Naive thymus-derived CD4-positive, alpha-beta T cell (primary cell): ENCODE measurements around the gene ALG12. TPM values are rescaled to one million over a fixed set of nuclear protein-coding genes. Genes with fewer than 3 reads are reported as not detected.
"Not testable (repeated sequence)": the region's sequence is repeated elsewhere in the genome, so short reads cannot be mapped to it uniquely, and the experiment has no call there.

Experiments used
- ATAC-seq: fragments of 150-1000 bp; cut with Tn5 transposase; 2 replicates; pipeline ENCODE4 v1.10.0; 2021; ENCODE audit warnings: mild to moderate bottlenecking, moderate library complexity
- CTCF ChIA-PET: fragments of 350-600 bp; sonication (Branson Sonifier 250); formaldehyde crosslinking; loops from one replicate; lab custom pipeline; 2021; ENCODE audit warnings: antibody characterized with exemption; lab: Charles Lee
- POLR2A ChIA-PET: fragments of 350-600 bp; sonication (Branson Sonifier 250); formaldehyde crosslinking; loops from one replicate; lab custom pipeline; 2021; ENCODE audit warnings: antibody characterized with exemption, inconsistent platforms; lab: Charles Lee
- DNase-seq, 9 donors: peaks; one replicate each; pipeline versions ENCODE4 v3.0.0 to v3.0.0-alpha.2; 2020 to 2022; ENCODE audit warnings: mixed read lengths in 1 of 9
- H3K27ac ChIP-seq: one replicate; pipeline ENCODE4 v1.7.0; 2013; ENCODE audit warnings: mild to moderate bottlenecking, low read depth, low read length, moderate library complexity
- H3K27me3 ChIP-seq, 2 donors: one replicate each; pipeline ENCODE4 v1.7.0; 2013; ENCODE audit warnings: low read length in 2 of 2, mild to moderate bottlenecking in 2 of 2, moderate library complexity in 2 of 2; ENCODE audit not compliant: control insufficient read depth in 2 of 2, insufficient read depth in 2 of 2
- H3K36me3 ChIP-seq, 3 experiments: 1 replicate in 2 of 3; 2 replicates in 1 of 3; pipeline ENCODE4 v1.7.0; 2013; ENCODE audit warnings: low read length in 3 of 3, mild to moderate bottlenecking in 3 of 3, moderate library complexity in 1 of 3; ENCODE audit not compliant: insufficient read depth in 3 of 3, control insufficient read depth in 2 of 3
- H3K4me1 ChIP-seq, 2 donors: one replicate each; pipeline ENCODE4 v1.7.0; 2013; ENCODE audit warnings: low read length in 2 of 2, mild to moderate bottlenecking in 2 of 2, moderate library complexity in 1 of 2; ENCODE audit not compliant: control insufficient read depth in 2 of 2, insufficient read depth in 2 of 2
- H3K4me3 ChIP-seq: 2 replicates; pipeline ENCODE4 v1.7.0; 2013; ENCODE audit warnings: mild to moderate bottlenecking, low read length
- H3K9me3 ChIP-seq, 3 experiments: 1 replicate in 2 of 3; 2 replicates in 1 of 3; pipeline ENCODE4 v1.7.0; 2013; ENCODE audit warnings: low read length in 3 of 3; ENCODE audit not compliant: control insufficient read depth in 2 of 3
- H3K27ac Mint-ChIP-seq, 9 donors: one replicate each; pipeline ENCODE4 v1.8.0; 2020 to 2022; ENCODE audit warnings: mixed read lengths in 9 of 9, mild to moderate bottlenecking in 8 of 9, moderate library complexity in 5 of 9, inconsistent platforms in 2 of 9
- H3K27me3 Mint-ChIP-seq, 5 donors: one replicate each; pipeline ENCODE4 v1.8.0; 2021 to 2022; ENCODE audit warnings: mixed read lengths in 5 of 5, mild to moderate bottlenecking in 1 of 5
- H3K36me3 Mint-ChIP-seq, 5 donors: one replicate each; pipeline ENCODE4 v1.8.0; 2020 to 2022; ENCODE audit warnings: mixed read lengths in 5 of 5, mild to moderate bottlenecking in 3 of 5, inconsistent platforms in 1 of 5
- H3K4me1 Mint-ChIP-seq, 7 donors: one replicate each; pipeline ENCODE4 v1.8.0; 2020 to 2022; ENCODE audit warnings: mixed read lengths in 7 of 7, mild to moderate bottlenecking in 3 of 7, inconsistent platforms in 1 of 7
- H3K4me3 Mint-ChIP-seq, 10 donors: one replicate each; pipeline ENCODE4 v1.8.0; 2020 to 2022; ENCODE audit warnings: mild to moderate bottlenecking in 10 of 10, mixed read lengths in 10 of 10, moderate library complexity in 6 of 10, inconsistent platforms in 2 of 10
- H3K9me3 Mint-ChIP-seq, 11 donors: one replicate each; pipeline ENCODE4 v1.8.0; 2020 to 2022; ENCODE audit warnings: mixed read lengths in 11 of 11, mild to moderate bottlenecking in 4 of 11, inconsistent platforms in 1 of 11, moderate library complexity in 1 of 11
- intact Hi-C, 2 donors: fragments of 100-400 bp; cut with micrococcal nuclease; formaldehyde crosslinking; loops; one replicate each; pipeline ENCODE4 v1.15.1; 2023
- polyA plus RNA-seq, 2 donors: library from polyadenylated mRNA; unstranded; fragments of 300-500 nt; fragmentation: Illumina TruSeq; gene quantifications; one replicate each; pipeline ENCODE4 v1.2.3, GENCODE V29; 2021
- total RNA-seq, 6 experiments: library from RNA in 5 of 6; stranded (reverse) in 5 of 6; gene quantifications; 1 replicate in 5 of 6; 2 replicates in 1 of 6; pipeline ENCODE4 v1.2.3 and lab custom pipeline; 2021 to 2026

Gene ALG12
- total and polyA plus RNA-seq, 7 experiments from 2014 or later = 10.4 to 22.4 (median 19.5) TPM

DNA sequence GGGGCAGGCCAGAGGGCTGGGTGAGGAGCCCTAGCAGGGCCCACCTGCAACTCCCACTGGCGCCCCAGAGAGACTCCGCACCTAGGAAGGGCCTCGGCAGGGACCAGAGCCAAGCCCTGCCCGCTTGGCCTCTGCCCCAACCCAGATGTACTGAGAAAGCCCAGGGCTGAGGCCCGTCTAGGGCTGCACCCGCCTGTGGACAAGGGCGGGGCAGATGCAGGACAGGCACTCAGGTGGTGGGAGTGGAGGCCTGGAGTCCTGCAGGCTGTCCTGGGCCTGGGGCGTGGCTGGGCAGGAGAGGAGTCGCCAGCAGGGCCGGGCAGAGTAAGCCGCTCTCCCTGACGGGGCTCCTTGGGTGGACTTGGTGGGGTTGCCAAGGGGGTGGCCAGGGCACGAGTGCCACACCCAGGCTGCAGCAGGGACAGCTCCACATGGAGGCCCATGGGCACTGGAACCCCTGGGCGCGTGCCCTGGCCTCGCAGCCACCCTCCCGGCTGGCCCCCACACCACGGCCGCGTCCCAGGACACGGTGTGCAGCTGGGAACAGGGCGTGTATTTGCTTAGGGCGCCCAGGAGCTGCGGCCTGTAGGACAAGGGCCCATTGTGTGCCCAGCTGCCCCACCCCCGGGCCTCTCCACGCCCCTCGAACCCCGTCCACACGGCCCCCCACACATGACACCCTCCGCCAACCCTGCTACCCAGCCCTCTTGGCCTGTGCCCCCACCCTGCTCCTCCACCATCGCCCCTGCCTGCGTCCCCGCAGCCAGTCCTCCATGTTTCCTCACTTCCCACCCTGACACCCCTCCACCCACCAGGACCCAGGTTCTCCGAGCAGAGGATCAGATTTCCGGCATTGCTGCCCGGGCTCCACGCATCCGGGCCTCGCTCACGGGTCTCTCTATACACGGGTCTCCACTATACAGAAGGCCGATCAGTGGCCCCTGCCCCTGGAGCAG, 31.0 kb upstream of the ALG12 start:
- intact Hi-C loops = no loop called here
- no peak for ATAC-seq
- Histone ChIP-seq H3K4me3 (no peak overlapping the region), H3K27ac (no peak overlapping the region), H3K27me3 (no peaks in the 10 kb centered on the region), H3K4me1 (peaks cover 9 to 18% of the 10 kb centered on the region in 2 donors), H3K36me3 (no peaks in the 10 kb centered on the region), H3K9me3 (no peaks in the 10 kb centered on the region)
- Mint-ChIP-seq H3K27me3 (no peaks in the 10 kb centered on the region), H3K4me3 (no peak overlapping the region), H3K4me1 (peaks cover 5 to 18% (median 9%) of the 10 kb centered on the region in 7 donors), H3K27ac (peak overlapping the region in 1 of 9 donors; percentile 55), H3K9me3 (peaks cover 0 to 7% (median 0%) of the 10 kb centered on the region in 11 donors), H3K36me3 (peaks cover 0 to 5% (median 0%) of the 10 kb centered on the region in 5 donors)
- POLR2A ChIA-PET = interaction anchor here (1.7 kb wide), 1 partner anchor 11 kb away, joined by 14 read pairs; the partner anchor contains the start of gene PIM3
- CTCF ChIA-PET = no interaction called here
- no peak for DNase-seq

DNA sequence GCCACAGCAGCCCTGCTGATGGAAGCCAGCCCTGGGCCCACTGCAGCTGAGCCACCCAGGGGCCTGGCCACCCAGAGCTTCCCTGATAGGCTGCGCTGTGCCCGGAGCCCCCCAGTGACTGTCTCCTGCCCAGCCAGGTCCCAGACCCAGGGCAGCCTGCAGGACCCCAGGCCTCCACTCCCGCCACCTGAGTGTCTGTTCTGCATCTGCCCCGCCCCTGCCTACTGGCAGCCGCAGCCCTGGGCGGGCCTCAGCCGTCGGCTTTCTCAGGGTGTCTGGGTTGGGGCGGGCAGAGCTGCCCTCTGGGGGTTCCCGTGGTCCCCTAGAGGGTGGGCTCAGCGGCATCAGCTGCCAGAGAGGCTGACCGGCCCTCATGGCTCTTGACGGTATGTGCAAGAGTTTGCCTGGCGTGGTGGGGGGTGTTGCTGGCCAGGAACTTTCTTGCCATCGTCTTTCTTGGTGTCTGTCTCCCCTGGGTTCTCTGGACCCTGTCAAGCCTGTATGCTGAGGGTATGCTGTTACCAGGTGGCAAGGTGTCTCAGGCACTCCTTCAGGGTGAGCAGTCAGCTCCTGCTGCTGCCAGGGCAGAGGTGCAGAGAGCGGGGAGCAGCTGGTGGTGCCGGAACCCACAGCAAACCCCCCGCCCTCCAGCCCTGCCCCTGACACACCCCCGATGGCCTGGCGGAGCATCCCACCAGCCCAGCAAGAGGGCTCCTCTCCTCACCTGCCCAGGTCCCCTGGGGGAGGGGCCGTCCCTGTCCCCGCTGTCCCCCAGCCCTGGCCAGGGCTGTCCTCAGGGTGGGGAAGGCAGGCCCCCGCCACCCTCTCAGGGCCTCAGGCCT, 30.1 kb upstream of the ALG12 start:
- peaks cover 5 to 18% (median 9%) of the 10 kb centered on the region in 7 donors for H3K4me1 Mint-ChIP-seq
- Histone ChIP-seq H3K27ac (no peak overlapping the region), H3K9me3 (no peaks in the 10 kb centered on the region), H3K4me1 (peaks cover 9 to 18% of the 10 kb centered on the region in 2 donors), H3K4me3 (no peak overlapping the region), H3K36me3 (no peaks in the 10 kb centered on the region), H3K27me3 (no peaks in the 10 kb centered on the region)
- no peaks in the 10 kb centered on the region for H3K27me3 Mint-ChIP-seq
- H3K27ac Mint-ChIP-seq = peak overlapping the region in 2 of 9 donors; percentile 28 to 47
- no peak overlapping the region for H3K4me3 Mint-ChIP-seq
- intact Hi-C loops = no loop called here
- DNase-seq = no peak
- peaks cover 0 to 7% (median 0%) of the 10 kb centered on the region in 11 donors for H3K9me3 Mint-ChIP-seq
- ATAC-seq = no peak
- H3K36me3 Mint-ChIP-seq = peaks cover 0 to 5% (median 0%) of the 10 kb centered on the region in 5 donors
- ChIA-PET CTCF (no interaction called here), POLR2A (interaction anchor here (0.9 to 1.7 kb wide), 2 partner anchors 11 to 12 kb away, joined by 4 to 14 read pairs; partner anchors contain the start of gene PIM3)

DNA sequence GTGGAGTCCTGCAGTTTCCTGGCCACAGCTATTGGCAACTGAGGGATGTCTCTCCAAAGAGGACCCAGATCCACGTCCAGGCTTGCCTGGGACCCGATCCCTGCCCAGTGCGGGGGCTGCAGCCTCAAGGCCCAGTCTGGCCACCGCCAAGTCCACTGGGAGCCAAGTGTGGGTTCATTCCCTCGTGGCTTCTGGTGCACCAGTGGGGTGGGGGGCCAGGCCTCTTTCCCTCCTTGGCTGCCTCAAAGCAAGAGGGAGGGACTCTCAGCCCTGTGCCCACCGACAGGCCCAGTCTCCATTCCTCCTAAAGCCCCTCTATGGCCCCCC, 29.0 kb upstream of the ALG12 start:
- H3K27me3 Mint-ChIP-seq = no peaks in the 10 kb centered on the region
- peak overlapping the region; percentile 86 for H3K27ac ChIP-seq
- intact Hi-C loops = no loop called here
- no peak overlapping the region for H3K4me3 ChIP-seq
- no peaks in the 10 kb centered on the region for H3K36me3 ChIP-seq
- ATAC-seq = no peak
- no peaks in the 10 kb centered on the region for H3K9me3 ChIP-seq
- peaks cover 0 to 5% (median 0%) of the 10 kb centered on the region in 5 donors for H3K36me3 Mint-ChIP-seq
- H3K4me3 Mint-ChIP-seq = no peak overlapping the region
- no peak for DNase-seq
- no peaks in the 10 kb centered on the region for H3K27me3 ChIP-seq
- CTCF ChIA-PET = no interaction called here
- H3K4me1 ChIP-seq = peaks cover 9 to 18% of the 10 kb centered on the region in 2 donors
- peaks cover 5 to 18% (median 9%) of the 10 kb centered on the region in 7 donors for H3K4me1 Mint-ChIP-seq
- POLR2A ChIA-PET = interaction anchor here (0.8 to 2.0 kb wide), 4 partner anchors 12 to 29 kb away, joined by 3 to 14 read pairs (median 8); partner anchors contain the start of genes ALG12, CRELD2 and PIM3
- H3K27ac Mint-ChIP-seq = no peak overlapping the region
- H3K9me3 Mint-ChIP-seq = peaks cover 0 to 7% (median 0%) of the 10 kb centered on the region in 11 donors

DNA sequence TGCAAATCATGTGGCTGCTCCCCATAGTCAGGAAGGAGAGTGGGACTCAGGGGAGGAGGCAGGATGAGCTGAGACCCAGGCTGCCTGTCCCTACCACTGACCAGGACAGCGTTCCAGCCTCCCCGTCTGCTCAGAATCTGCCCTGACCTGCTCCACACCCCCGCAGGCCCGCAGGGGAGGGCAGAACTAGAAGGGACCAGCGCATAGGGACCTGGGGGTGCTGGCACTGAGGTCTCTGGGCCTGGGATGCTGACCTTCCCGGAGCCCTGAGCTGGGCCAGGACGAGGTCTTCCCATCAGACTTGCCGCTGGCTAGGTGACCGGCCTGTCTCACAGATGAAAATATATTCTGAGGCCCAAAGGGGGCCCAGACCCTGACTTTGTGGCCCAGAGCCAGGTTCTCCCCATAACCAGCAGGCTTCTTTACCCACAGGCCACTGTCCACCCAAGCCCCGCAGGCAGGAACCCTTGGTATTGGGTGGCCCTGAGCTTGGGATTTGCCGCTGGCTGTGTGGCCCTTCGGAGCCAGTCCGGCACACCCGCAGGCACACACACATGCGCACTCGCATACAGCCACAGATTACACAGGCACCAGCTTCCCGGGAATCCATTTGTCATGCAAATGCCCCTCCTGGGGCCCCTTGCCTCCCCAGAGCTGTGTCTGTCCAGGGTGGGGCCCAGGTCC, 28.5 kb upstream of the ALG12 start:
- intact Hi-C loops = no loop called here
- ATAC-seq (no peak), DNase-seq (no peak)
- peaks cover 0 to 5% (median 0%) of the 10 kb centered on the region in 5 donors for H3K36me3 Mint-ChIP-seq
- ChIA-PET POLR2A (interaction anchor here (0.8 to 2.0 kb wide), 4 partner anchors 10 to 29 kb away, joined by 3 to 11 read pairs (median 4); partner anchors contain the start of genes ALG12, CRELD2 and PIM3), CTCF (interaction anchor here (1.0 to 1.2 kb wide), 2 partner anchors 17 to 18 kb away, joined by 3 read pairs; no protein-coding TSS in a partner anchor)
- peaks cover 5 to 18% (median 9%) of the 10 kb centered on the region in 7 donors for H3K4me1 Mint-ChIP-seq
- H3K4me3 Mint-ChIP-seq = no peak overlapping the region
- no peaks in the 10 kb centered on the region for H3K27me3 ChIP-seq
- no peak overlapping the region for H3K4me3 ChIP-seq
- H3K9me3 Mint-ChIP-seq = peaks cover 0 to 7% (median 0%) of the 10 kb centered on the region in 11 donors
- H3K9me3 ChIP-seq = no peaks in the 10 kb centered on the region
- peak overlapping the region in 8 of 9 donors; percentile 14 to 99 (median 98) for H3K27ac Mint-ChIP-seq
- H3K27me3 Mint-ChIP-seq = no peaks in the 10 kb centered on the region
- no peaks in the 10 kb centered on the region for H3K36me3 ChIP-seq
- H3K4me1 ChIP-seq = peaks cover 9 to 18% of the 10 kb centered on the region in 2 donors
- H3K27ac ChIP-seq = peak overlapping the region; percentile 86

DNA sequence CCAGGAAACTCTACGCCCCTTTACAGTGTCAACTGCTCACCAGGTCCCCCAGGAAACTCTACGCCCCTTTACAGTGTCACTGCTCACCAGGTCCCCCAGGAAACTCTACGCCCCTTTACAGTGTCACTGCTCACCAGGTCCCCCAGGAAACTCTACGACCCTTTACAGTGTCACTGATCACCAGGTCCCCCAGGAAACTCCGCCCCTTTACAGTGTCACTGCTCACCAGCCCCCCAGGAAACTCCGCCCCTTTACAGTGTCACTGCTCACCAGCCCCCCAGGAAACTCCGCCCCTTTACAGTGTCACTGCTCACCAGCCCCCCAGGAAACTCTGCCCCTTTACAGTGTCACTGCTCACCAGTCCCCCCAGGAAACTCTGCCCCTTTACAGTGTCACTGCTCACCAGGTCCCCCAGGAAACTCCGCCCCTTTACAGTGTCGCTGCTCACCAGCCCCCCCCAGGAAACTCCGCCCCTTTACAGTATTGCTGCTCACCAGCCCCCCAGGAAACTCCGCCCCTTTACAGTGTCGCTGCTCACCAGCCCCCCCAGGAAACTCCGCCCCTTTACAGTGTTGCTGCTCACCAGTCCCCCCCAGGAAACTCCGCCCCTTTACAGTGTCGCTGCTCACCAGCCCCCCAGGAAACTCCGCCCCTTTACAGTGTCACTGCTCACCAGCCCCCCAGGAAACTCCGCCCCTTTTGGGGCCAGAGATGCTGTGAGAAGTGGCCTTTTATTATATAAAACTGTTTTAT, 27.0 kb upstream of the ALG12 start:
- H3K4me3 Mint-ChIP-seq = peak overlapping the region in 8 of 10 donors; percentile 20 to 80 (median 60)
- peak overlapping the region; percentile 86 for H3K27ac ChIP-seq
- CTCF ChIA-PET = interaction anchor here (0.5 kb wide), 1 partner anchor 259 kb away, joined by 6 read pairs; no protein-coding TSS in a partner anchor
- intact Hi-C loops = loop anchor here (1.0 kb wide), 2 partner anchors 9 to 15 kb away; partner anchors contain the start of gene PIM3 (in 2 of the 2)
- DNase-seq (peak in 7 of 9 donors; percentile 67 to 87 (median 80)), ATAC-seq (peak; percentile 65)
- H3K36me3 ChIP-seq, H3K27me3 ChIP-seq, H3K36me3 Mint-ChIP-seq, H3K27me3 Mint-ChIP-seq, H3K9me3 ChIP-seq, H3K4me3 ChIP-seq: not testable (repeated sequence)
- H3K4me1 Mint-ChIP-seq = peaks cover 8 to 19% (median 12%) of the 10 kb centered on the region in 7 donors
- POLR2A ChIA-PET = interaction anchor here (0.6 to 2.0 kb wide), 5 partner anchors 9 to 73 kb away, joined by 3 to 11 read pairs (median 3); partner anchors contain the start of gene PIM3
- peaks cover 9 to 18% of the 10 kb centered on the region in 2 donors for H3K4me1 ChIP-seq
- peaks cover 0 to 16% (median 0%) of the 10 kb centered on the region in 11 donors for H3K9me3 Mint-ChIP-seq
- H3K27ac Mint-ChIP-seq = peak overlapping the region; percentile 86 to 99 (median 97)
